ENCODE data around the gene PRKAG2. TPM values are rescaled to one million over a fixed set of nuclear protein-coding genes. Genes with fewer than 3 reads are reported as not detected.

Gene PRKAG2
- total and polyA plus RNA-seq, 2 of the 13 experiments (the other 11 are each of a cell fraction or from before 2014, with no cell fraction given): 0.90 to 1.3 TPM

DNA sequence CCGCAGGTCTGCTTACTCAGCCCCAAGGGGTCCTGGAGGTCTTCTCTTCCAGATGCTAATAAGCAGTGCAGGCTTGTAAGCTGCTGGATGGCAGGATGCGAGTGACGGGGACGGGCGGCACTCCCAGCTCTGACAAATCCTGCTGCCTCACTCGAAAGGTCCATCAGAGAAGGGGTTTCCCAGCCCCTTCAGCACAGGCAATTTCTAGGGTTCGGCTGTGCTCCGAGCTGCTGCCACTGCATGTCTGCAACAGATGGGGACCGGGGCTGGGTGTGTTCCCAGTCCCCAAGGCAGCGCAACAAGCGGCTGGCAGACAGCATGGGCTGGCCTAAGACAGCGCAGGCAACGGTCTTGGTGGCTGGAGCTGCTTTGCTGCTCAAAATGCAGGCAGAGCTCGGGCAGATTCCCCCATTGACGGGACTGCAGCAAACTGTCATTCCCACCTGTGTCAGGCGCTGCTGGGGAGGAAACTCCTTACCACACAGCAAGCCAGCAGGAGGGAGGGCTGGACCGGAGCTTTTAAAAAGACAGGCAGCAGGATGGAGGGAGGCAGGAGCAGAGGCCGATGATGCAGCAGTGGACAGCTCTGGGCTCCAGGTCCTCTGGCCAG lies 62.4 kb downstream of the PRKAG2 start:
- TF ChIP-seq, protein P1, sequence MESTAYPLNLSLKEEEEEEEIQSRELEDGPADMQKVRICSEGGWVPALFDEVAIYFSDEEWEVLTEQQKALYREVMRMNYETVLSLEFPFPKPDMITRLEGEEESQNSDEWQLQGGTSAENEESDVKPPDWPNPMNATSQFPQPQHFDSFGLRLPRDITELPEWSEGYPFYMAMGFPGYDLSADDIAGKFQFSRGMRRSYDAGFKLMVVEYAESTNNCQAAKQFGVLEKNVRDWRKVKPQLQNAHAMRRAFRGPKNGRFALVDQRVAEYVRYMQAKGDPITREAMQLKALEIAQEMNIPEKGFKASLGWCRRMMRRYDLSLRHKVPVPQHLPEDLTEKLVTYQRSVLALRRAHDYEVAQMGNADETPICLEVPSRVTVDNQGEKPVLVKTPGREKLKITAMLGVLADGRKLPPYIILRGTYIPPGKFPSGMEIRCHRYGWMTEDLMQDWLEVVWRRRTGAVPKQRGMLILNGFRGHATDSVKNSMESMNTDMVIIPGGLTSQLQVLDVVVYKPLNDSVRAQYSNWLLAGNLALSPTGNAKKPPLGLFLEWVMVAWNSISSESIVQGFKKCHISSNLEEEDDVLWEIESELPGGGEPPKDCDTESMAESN (CRISPR knock-in tag; conservative IDR thresholded peaks at IDR 0.05): no peak
- no peak for TF ChIP-seq MED1 (CRISPR knock-in tag; IDR thresholded peaks at IDR 0.05)
- TF ChIP-seq SSRP1 (CRISPR knock-in tag; IDR thresholded peaks at IDR 0.05): no peak
- TF ChIP-seq, protein P2, sequence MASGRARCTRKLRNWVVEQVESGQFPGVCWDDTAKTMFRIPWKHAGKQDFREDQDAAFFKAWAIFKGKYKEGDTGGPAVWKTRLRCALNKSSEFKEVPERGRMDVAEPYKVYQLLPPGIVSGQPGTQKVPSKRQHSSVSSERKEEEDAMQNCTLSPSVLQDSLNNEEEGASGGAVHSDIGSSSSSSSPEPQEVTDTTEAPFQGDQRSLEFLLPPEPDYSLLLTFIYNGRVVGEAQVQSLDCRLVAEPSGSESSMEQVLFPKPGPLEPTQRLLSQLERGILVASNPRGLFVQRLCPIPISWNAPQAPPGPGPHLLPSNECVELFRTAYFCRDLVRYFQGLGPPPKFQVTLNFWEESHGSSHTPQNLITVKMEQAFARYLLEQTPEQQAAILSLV (CRISPR knock-in tag; IDR thresholded peaks at IDR 0.05; ENCODE audit: borderline replicate concordance): no peak
- no peak for TF ChIP-seq KLF15 (CRISPR knock-in tag; IDR thresholded peaks at IDR 0.05; ENCODE audit: borderline replicate concordance)
- TF ChIP-seq, protein P3, sequence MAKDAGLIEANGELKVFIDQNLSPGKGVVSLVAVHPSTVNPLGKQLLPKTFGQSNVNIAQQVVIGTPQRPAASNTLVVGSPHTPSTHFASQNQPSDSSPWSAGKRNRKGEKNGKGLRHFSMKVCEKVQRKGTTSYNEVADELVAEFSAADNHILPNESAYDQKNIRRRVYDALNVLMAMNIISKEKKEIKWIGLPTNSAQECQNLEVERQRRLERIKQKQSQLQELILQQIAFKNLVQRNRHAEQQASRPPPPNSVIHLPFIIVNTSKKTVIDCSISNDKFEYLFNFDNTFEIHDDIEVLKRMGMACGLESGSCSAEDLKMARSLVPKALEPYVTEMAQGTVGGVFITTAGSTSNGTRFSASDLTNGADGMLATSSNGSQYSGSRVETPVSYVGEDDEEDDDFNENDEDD (CRISPR knock-in tag; IDR thresholded peaks at IDR 0.05; ENCODE audit: borderline replicate concordance): no peak
- no peak for TF ChIP-seq ZNF776 (CRISPR knock-in tag; IDR thresholded peaks at IDR 0.05)
- TF ChIP-seq RBM22 (optimal IDR thresholded peaks at IDR 0.05; ENCODE audit: low read length): no peak
- TF ChIP-seq, protein P4, sequence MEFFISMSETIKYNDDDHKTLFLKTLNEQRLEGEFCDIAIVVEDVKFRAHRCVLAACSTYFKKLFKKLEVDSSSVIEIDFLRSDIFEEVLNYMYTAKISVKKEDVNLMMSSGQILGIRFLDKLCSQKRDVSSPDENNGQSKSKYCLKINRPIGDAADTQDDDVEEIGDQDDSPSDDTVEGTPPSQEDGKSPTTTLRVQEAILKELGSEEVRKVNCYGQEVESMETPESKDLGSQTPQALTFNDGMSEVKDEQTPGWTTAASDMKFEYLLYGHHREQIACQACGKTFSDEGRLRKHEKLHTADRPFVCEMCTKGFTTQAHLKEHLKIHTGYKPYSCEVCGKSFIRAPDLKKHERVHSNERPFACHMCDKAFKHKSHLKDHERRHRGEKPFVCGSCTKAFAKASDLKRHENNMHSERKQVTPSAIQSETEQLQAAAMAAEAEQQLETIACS (CRISPR knock-in tag; IDR thresholded peaks at IDR 0.05): no peak
- Histone ChIP-seq H3K4me2 (ENCODE audit: low read depth, low read length) (no peak overlapping the region), H3K36me3 (replicated peaks in 1 of 2; ENCODE audit: control insufficient read depth in 1 of 2, insufficient read depth in 2 of 2, low read length in 2 of 2) (no peaks in the 10 kb centered on the region), H3K4me1 (ENCODE audit: insufficient read depth, low read length) (no peaks in the 10 kb centered on the region; the same call in 1 of the 2 replicates), H3K27ac (ENCODE audit: extremely low read length, insufficient read depth, low read length) (no peak overlapping the region), H4K20me1 (ENCODE audit: insufficient read depth, low read length) (no peaks in the 10 kb centered on the region), H3K9ac (ENCODE audit: insufficient read depth, low read depth, low read length) (no peak overlapping the region), H3K9me3 (ENCODE audit: low read length) (no peaks in the 10 kb centered on the region), H2AFZ (ENCODE audit: low read length) (no peak overlapping the region), H3K79me2 (ENCODE audit: insufficient read depth, low read length) (no peaks in the 10 kb centered on the region), H3K4me3 (replicated peaks in 1 of 3; ENCODE audit: insufficient read depth in 1 of 3, low read depth in 2 of 3, low read length in 3 of 3) (no peak overlapping the region), H3K27me3 (ENCODE audit: control insufficient read depth in 1 of 2, insufficient read depth in 2 of 2, low read length in 2 of 2) (peaks cover 5 to 38% of the 10 kb centered on the region in 2 experiments; a peak in 3 of 5 replicates)
- ChIA-PET POLR2A (no interaction called here), CTCF (ENCODE audit: low intra/inter-chr PET ratio, low total read pairs) (no interaction called here)
- ATAC-seq (no peak), DNase-seq (ENCODE audit: low spot score) (no peak), FAIRE-seq (no peak)
- 58% methylated on average over 2 of the region's 18 CpGs for WGBS (ENCODE audit: low lambda C conversion rate)
- in situ Hi-C loops (cut with HindIII; ENCODE audit: extremely low pct_ligation_motif_present, low pct_unique_long_range_greater_than_20kb): no loop called here
- BruUV-seq (replicated peaks): no TSS peak
- intact Hi-C loops (cut with micrococcal nuclease; ENCODE audit: unreplicated experiment): no loop called here
